Upper lobe of left lung (tissue), 4 donors: ENCODE measurements around the gene CLCNKB.

Experiments
- EP300 ChIP-seq, 4 donors: sonication (generic); formaldehyde crosslinking; IDR thresholded peaks; one replicate each; pipeline ENCODE4 v1.5.1; 2017; ENCODE audit warnings: antibody characterized with exemption in 4 of 4, control low read depth in 2 of 4
- POLR2A ChIP-seq, 4 donors: fragments of 450-650 bp; IDR thresholded peaks; one replicate each; pipeline ENCODE4 v1.5.1; 2016 to 2017; ENCODE audit warnings: antibody characterized with exemption in 4 of 4, mild to moderate bottlenecking in 2 of 4
- TF ChIP-seq, protein P1 (sequence below), 6 experiments: fragments of 450-650 bp in 4 of 6; fragments of 200-600 bp in 2 of 6; sonication (generic) in 2 of 6; IDR thresholded peaks; one replicate each; pipeline ENCODE4 v1.5.1; 2016 to 2019; ENCODE audit warnings: antibody characterized with exemption in 6 of 6

DNA sequence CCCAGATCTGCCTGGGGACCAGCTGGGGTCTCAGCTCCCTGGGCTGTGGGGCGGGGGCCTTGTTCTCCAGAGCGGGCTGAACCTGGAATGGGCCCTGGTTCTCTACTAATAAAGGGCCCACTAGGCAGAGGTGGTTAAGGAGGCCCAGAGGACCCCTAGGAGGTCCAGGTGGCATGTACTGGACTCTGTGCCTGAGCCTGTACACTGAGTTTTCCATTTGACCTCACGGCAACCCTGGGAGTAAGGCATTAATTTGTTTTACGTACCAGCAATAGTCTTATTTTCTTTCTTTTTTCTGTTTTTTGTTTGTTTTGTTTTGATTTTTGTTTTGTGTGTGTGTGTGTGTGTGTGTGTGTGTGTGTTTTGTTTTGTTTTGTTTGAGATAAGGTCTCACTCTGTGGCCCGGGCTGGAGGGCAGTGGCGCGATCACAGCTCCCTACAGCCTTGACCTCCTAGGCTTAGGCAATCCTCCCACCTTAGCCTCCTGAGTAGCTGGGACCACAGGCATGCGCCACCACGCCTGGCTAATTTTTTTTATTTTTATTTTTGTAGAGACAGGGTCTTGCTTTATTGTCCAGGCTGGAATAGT, 49.4 kb downstream of the CLCNKB start:
- TF ChIP-seq, protein P1, sequence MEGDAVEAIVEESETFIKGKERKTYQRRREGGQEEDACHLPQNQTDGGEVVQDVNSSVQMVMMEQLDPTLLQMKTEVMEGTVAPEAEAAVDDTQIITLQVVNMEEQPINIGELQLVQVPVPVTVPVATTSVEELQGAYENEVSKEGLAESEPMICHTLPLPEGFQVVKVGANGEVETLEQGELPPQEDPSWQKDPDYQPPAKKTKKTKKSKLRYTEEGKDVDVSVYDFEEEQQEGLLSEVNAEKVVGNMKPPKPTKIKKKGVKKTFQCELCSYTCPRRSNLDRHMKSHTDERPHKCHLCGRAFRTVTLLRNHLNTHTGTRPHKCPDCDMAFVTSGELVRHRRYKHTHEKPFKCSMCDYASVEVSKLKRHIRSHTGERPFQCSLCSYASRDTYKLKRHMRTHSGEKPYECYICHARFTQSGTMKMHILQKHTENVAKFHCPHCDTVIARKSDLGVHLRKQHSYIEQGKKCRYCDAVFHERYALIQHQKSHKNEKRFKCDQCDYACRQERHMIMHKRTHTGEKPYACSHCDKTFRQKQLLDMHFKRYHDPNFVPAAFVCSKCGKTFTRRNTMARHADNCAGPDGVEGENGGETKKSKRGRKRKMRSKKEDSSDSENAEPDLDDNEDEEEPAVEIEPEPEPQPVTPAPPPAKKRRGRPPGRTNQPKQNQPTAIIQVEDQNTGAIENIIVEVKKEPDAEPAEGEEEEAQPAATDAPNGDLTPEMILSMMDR (IDR thresholded peaks at IDR 0.05), result no peak
- TF ChIP-seq POLR2A (IDR thresholded peaks at IDR 0.05) (no peak), EP300 (IDR thresholded peaks at IDR 0.05) (no peak)
